Upper lobe of left lung (tissue), 6 donors: ENCODE results near the gene PTPRN2. TPM values are rescaled to one million over a fixed set of nuclear protein-coding genes. Genes with fewer than 3 reads are reported as not detected.

Experiments used
- ATAC-seq, 2 donors: fragments of 200-7000 bp; cut with Tn5 transposase; one replicate each; pipeline ENCODE4 v1.9.1; 2022; ENCODE audit warnings: mild to moderate bottlenecking in 2 of 2, moderate library complexity in 2 of 2; ENCODE audit not compliant: low FRiP score in 2 of 2
- DNase-seq, 2 donors: peaks; one replicate each; pipeline ENCODE4 v3.0.0-alpha.2; 2019 to 2020
- H3K27ac ChIP-seq, 4 donors: fragments of 200-600 bp; sonication (generic); one replicate each; pipeline ENCODE4 v1.5.1; 2016 to 2019
- H3K27me3 ChIP-seq, 4 donors: fragments of 200-600 bp; sonication (generic); one replicate each; pipeline ENCODE4 v1.5.1; 2017 to 2019
- H3K36me3 ChIP-seq, 4 donors: fragments of 200-600 bp; sonication (generic); one replicate each; pipeline ENCODE4 v1.5.1; 2016 to 2019
- H3K4me1 ChIP-seq, 4 donors: fragments of 200-600 bp; sonication (generic); one replicate each; pipeline ENCODE4 v1.5.1; 2018 to 2019
- H3K4me3 ChIP-seq, 4 donors: fragments of 200-600 bp; sonication (generic); one replicate each; pipeline ENCODE4 v1.5.1; 2017 to 2019; ENCODE audit warnings: mild to moderate bottlenecking in 2 of 4, moderate library complexity in 1 of 4
- H3K9me3 ChIP-seq, 4 donors: fragments of 200-600 bp; sonication (generic); one replicate each; pipeline ENCODE4 v1.5.1; 2018 to 2019
- CTCF ChIP-seq, 6 experiments: fragments of 450-650 bp in 4 of 6; fragments of 200-600 bp in 2 of 6; sonication (generic) in 2 of 6; IDR thresholded peaks; one replicate each; pipeline ENCODE4 v1.5.1; 2016 to 2019; ENCODE audit warnings: antibody characterized with exemption in 6 of 6
- EP300 ChIP-seq, 4 donors: sonication (generic); formaldehyde crosslinking; IDR thresholded peaks; one replicate each; pipeline ENCODE4 v1.5.1; 2017; ENCODE audit warnings: antibody characterized with exemption in 4 of 4, control low read depth in 2 of 4
- POLR2A ChIP-seq, 4 donors: fragments of 450-650 bp; IDR thresholded peaks; one replicate each; pipeline ENCODE4 v1.5.1; 2016 to 2017; ENCODE audit warnings: antibody characterized with exemption in 4 of 4, mild to moderate bottlenecking in 2 of 4
- POLR2AphosphoS5 ChIP-seq, 2 donors: sonication (generic); formaldehyde crosslinking; IDR thresholded peaks; one replicate each; pipeline ENCODE4 v1.5.1; 2017; ENCODE audit warnings: antibody characterized with exemption in 2 of 2
- WGBS, 2 donors: methylation state at CpG; one replicate each; pipeline ENCODE4 v1.1.5; 2017 to 2018; 5-methylcytosine and 5-hydroxymethylcytosine counted together
- total RNA-seq, 6 donors: library from RNA; depleted of rRNA in 4 of 6; stranded (reverse); fragments of >200 nt in 4 of 6; gene quantifications; one replicate each; pipeline versions ENCODE4 v1.1.0 to v1.2.1, GENCODE V29; 2016 to 2021
- donor health status: DM: no; HTN: no; CAD: no; lungs with moderate emphysema.
- donor health status: DM: no; HTN: yes; CAD: no; lungs with severe emphysema.

The PTPRN2 gene
- total RNA-seq, 6 donors from 2014 or later = 3.3 to 7.9 (median 5.2) TPM

- DNase-seq = no peak
- WGBS, 2 donors = 61 to 65% methylated on average over 5 of the region's 5 CpGs
Observed at GRCh38 chr7:158374146-158374545, 213.5 kb downstream of the PTPRN2 start.

GRCh38 chr7:158373476-158374133 is 214.0 kb downstream of the PTPRN2 start:
- Histone ChIP-seq H3K9me3 (no peaks in the 10 kb centered on the region), H3K36me3 (no peaks in the 10 kb centered on the region), H3K4me3 (no peak overlapping the region), H3K4me1 (no peaks in the 10 kb centered on the region), H3K27ac (no peak overlapping the region), H3K27me3 (no peaks in the 10 kb centered on the region)
- DNase-seq (no peak), ATAC-seq (no peak)
- WGBS, 2 donors = 74 to 77% methylated on average over 17 to 18 of the region's 18 CpGs
- TF ChIP-seq EP300 (IDR thresholded peaks at IDR 0.05) = no peak
- TF ChIP-seq POLR2AphosphoS5 (IDR thresholded peaks at IDR 0.05) = no peak
- no peak for TF ChIP-seq CTCF (IDR thresholded peaks at IDR 0.05)
- no peak for TF ChIP-seq POLR2A (IDR thresholded peaks at IDR 0.05)

More at GRCh38 chr7:158374146-158374545, 213.5 kb downstream of the PTPRN2 start:
- no peaks in the 10 kb centered on the region for H3K36me3 ChIP-seq
- H3K4me1 ChIP-seq = no peaks in the 10 kb centered on the region
- no peak for ATAC-seq
- H3K27me3 ChIP-seq = no peaks in the 10 kb centered on the region
- TF ChIP-seq POLR2AphosphoS5 (IDR thresholded peaks at IDR 0.05) (no peak), POLR2A (IDR thresholded peaks at IDR 0.05) (no peak), CTCF (IDR thresholded peaks at IDR 0.05) (no peak), EP300 (IDR thresholded peaks at IDR 0.05) (no peak)
- no peak overlapping the region for H3K4me3 ChIP-seq
- no peaks in the 10 kb centered on the region for H3K9me3 ChIP-seq
- H3K27ac ChIP-seq = no peak overlapping the region

- TF ChIP-seq CTCF (IDR thresholded peaks at IDR 0.05) = no peak
- no peak for TF ChIP-seq EP300 (IDR thresholded peaks at IDR 0.05)
- no peak for TF ChIP-seq POLR2AphosphoS5 (IDR thresholded peaks at IDR 0.05)
- no peak for TF ChIP-seq POLR2A (IDR thresholded peaks at IDR 0.05)
- Histone ChIP-seq H3K4me1 (no peaks in the 10 kb centered on the region), H3K4me3 (no peak overlapping the region), H3K27me3 (no peaks in the 10 kb centered on the region), H3K9me3 (no peaks in the 10 kb centered on the region), H3K27ac (no peak overlapping the region), H3K36me3 (no peaks in the 10 kb centered on the region)
- WGBS, 2 donors = 77 to 83% methylated on average over 20 to 22 of the region's 23 CpGs
- DNase-seq (no peak), ATAC-seq (peak; percentile 18 to 47)
Observed at GRCh38 chr7:158372400-158373342, 215.0 kb downstream of the PTPRN2 start.

- TF ChIP-seq POLR2AphosphoS5 (IDR thresholded peaks at IDR 0.05) = no peak
- no peak for TF ChIP-seq EP300 (IDR thresholded peaks at IDR 0.05)
- TF ChIP-seq CTCF (IDR thresholded peaks at IDR 0.05) = no peak
- TF ChIP-seq POLR2A (IDR thresholded peaks at IDR 0.05) = no peak
- no peaks in the 10 kb centered on the region for H3K4me1 ChIP-seq
- H3K27me3 ChIP-seq = no peaks in the 10 kb centered on the region
- DNase-seq (no peak), ATAC-seq (peak in 1 of 2 donors; percentile 18)
- H3K27ac ChIP-seq = no peak overlapping the region
- no peaks in the 10 kb centered on the region for H3K36me3 ChIP-seq
- H3K9me3 ChIP-seq = no peaks in the 10 kb centered on the region
- WGBS, 2 donors = 79 to 92% methylated on average over 9 to 15 of the region's 17 CpGs
- no peak overlapping the region for H3K4me3 ChIP-seq
Observed at GRCh38 chr7:158371856-158372255, 215.8 kb downstream of the PTPRN2 start.
